Endothelial cell (in vitro differentiated cells): ENCODE results near the gene HIVEP2. TPM values are rescaled to one million over a fixed set of nuclear protein-coding genes. Genes with fewer than 3 reads are reported as not detected.
A peak's percentile ranks its signal among the peaks of the same experiment; 100 is the strongest.

Experiments used
- DNase-seq: peaks from one replicate; pipeline ENCODE4 v3.0.0; 2021; ENCODE audit warnings: low spot score
- H3K27ac Mint-ChIP-seq: one replicate; pipeline ENCODE4 v1.8.0; 2021; ENCODE audit warnings: mixed read lengths, inconsistent platforms; ENCODE audit not compliant: unreplicated experiment
- H3K27me3 Mint-ChIP-seq: one replicate; pipeline ENCODE4 v1.8.0; 2021; ENCODE audit warnings: mild to moderate bottlenecking, moderate library complexity, mixed read lengths, inconsistent platforms; ENCODE audit not compliant: unreplicated experiment
- H3K36me3 Mint-ChIP-seq: one replicate; pipeline ENCODE4 v1.8.0; 2021; ENCODE audit warnings: mild to moderate bottlenecking, low read depth, mixed read lengths, inconsistent platforms; ENCODE audit not compliant: unreplicated experiment
- H3K4me1 Mint-ChIP-seq: one replicate; pipeline ENCODE4 v1.8.0; 2021; ENCODE audit warnings: mild to moderate bottlenecking, mixed read lengths, inconsistent platforms; ENCODE audit not compliant: unreplicated experiment
- H3K4me3 Mint-ChIP-seq: one replicate; pipeline ENCODE4 v1.8.0; 2021; ENCODE audit warnings: mild to moderate bottlenecking, mixed read lengths, inconsistent platforms; ENCODE audit not compliant: unreplicated experiment
- H3K9me3 Mint-ChIP-seq: one replicate; pipeline ENCODE4 v1.8.0; 2021; ENCODE audit warnings: mixed read lengths, inconsistent platforms; ENCODE audit not compliant: unreplicated experiment
- total RNA-seq: library from RNA; stranded (reverse); fragmentation: NEBNext Ultra II Directional; extraction: Animal tissue kit (Norgen Biotek cat#: 25700); gene quantifications from one replicate; pipeline ENCODE4 v1.2.1, GENCODE V29; 2021; ENCODE audit not compliant: unreplicated experiment
- TF ChIP-seq, protein P1 (sequence below): fragments of 200-600 bp; sonication (generic); IDR thresholded peaks from one replicate; pipeline ENCODE4 v1.5.0; 2021; ENCODE audit warnings: antibody characterized with exemption; ENCODE audit not compliant: unreplicated experiment

The HIVEP2 gene
- total RNA-seq, 1 donor from 2014 or later: 15.6 TPM

DNA sequence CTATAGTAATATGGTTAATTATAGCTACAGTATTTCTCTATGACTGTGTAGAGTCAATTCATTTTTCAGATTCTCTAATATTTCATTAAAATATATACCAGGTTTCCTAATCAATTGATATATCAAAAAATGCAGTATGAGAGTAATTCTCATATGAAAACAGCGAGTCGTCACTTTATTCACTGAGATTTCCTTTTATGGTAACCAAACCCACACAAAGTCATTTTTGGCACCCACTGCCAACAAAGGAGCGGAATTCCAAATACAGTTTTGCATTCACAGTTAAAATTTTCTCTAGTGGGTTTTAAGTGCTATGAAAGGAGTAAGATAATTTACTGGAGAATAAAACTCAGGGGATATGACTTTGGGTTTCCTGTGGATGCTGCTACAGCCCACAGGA is 163.8 kb downstream of the HIVEP2 start:
- TF ChIP-seq, protein P1, sequence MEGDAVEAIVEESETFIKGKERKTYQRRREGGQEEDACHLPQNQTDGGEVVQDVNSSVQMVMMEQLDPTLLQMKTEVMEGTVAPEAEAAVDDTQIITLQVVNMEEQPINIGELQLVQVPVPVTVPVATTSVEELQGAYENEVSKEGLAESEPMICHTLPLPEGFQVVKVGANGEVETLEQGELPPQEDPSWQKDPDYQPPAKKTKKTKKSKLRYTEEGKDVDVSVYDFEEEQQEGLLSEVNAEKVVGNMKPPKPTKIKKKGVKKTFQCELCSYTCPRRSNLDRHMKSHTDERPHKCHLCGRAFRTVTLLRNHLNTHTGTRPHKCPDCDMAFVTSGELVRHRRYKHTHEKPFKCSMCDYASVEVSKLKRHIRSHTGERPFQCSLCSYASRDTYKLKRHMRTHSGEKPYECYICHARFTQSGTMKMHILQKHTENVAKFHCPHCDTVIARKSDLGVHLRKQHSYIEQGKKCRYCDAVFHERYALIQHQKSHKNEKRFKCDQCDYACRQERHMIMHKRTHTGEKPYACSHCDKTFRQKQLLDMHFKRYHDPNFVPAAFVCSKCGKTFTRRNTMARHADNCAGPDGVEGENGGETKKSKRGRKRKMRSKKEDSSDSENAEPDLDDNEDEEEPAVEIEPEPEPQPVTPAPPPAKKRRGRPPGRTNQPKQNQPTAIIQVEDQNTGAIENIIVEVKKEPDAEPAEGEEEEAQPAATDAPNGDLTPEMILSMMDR: no peak
- no peak overlapping the region for H3K27ac Mint-ChIP-seq
- no peaks in the 10 kb centered on the region for H3K9me3 Mint-ChIP-seq
- peaks cover 3% of the 10 kb centered on the region for H3K4me1 Mint-ChIP-seq
- H3K4me3 Mint-ChIP-seq: no peak overlapping the region
- no peak for DNase-seq
- no peaks in the 10 kb centered on the region for H3K36me3 Mint-ChIP-seq
- no peaks in the 10 kb centered on the region for H3K27me3 Mint-ChIP-seq

DNA sequence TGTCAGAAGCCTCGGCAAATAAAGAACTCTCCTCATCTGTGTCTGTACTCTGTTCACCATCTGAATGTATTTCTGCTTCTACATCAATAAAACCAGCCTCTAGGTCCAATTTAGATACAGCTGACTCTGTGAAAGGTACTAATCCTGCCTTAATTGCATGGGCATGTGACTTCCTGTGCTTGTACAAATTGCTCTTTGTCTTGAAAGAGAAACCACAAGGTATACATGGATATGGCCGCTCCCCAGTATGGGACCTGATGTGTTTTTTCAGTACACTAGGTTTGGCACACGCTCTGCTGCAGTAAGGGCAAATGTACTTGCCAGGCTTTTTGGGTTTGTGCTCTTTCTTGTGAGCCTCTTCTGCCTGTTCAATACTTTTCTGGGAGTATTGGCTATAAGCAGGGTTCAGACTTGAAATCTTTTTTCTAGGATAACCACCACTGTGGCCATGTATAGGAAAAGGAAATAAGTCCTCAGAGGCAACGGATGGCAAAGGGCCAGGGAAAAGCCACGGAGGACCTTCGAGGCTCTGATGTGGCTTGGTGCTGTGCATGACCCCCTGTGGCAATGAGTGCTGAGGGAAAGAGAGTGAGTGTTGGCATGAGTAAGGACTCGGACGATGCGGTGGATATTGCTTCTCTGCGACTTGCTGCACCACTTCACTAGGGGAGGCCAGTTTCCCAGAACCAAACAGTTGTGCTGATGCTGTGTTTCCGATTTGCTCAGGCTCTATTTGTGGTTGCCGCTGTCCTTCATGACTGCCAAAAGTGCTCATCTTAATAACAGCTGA is 170.9 kb downstream of the HIVEP2 start:
- Mint-ChIP-seq H3K4me1 (peaks cover 2% of the 10 kb centered on the region), H3K9me3 (no peaks in the 10 kb centered on the region), H3K27me3 (peaks cover 9% of the 10 kb centered on the region), H3K36me3 (peaks cover 52% of the 10 kb centered on the region), H3K27ac (no peak overlapping the region), H3K4me3 (peak overlapping the region; percentile 24)
- TF ChIP-seq, protein P1: no peak
- no peak for DNase-seq

DNA sequence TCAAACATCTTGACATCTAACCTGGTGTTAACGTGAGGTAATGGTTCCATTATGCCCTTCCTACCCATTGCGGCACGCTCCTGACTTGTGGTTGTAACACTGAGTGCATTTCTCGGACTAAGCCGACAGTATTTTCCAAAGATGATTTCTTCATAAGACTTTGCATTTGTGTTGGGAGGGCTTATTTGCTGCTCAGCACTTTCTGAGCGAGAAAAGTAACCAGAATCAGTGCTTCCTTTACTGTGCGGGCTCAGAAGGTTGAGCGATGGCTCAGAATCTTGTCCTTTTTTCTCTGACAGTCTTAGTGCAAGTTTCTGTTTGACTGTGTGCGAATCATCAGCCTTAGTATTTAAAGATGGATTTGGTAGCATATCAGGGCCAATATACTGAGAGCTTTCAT is 171.7 kb downstream of the HIVEP2 start:
- H3K9me3 Mint-ChIP-seq: no peaks in the 10 kb centered on the region
- TF ChIP-seq, protein P1: no peak

DNA sequence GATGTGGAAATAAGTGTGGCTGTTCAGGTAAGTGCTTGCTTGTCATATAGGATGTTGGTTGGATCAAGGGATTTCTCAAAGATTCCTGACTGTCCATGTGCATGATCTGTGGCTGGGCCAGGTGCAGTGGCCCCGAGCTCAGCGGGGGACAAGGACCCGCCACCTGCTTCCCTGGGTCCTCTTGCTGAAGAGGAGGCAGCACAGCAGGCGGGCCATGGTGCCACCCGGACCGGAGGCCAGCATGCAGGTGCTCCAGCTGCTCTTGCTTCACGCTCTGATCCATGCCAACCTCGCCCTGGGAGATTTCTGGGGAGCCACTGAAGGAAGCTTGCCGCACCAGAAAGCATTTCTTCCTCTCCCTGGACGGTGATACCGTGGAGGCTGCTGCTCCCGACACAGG is 173.8 kb downstream of the HIVEP2 start:
- no peak for DNase-seq
- peaks cover 52% of the 10 kb centered on the region for H3K36me3 Mint-ChIP-seq
- H3K27ac Mint-ChIP-seq: no peak overlapping the region
- H3K4me1 Mint-ChIP-seq: peaks cover 2% of the 10 kb centered on the region
- H3K4me3 Mint-ChIP-seq: peak overlapping the region; percentile 18
- no peaks in the 10 kb centered on the region for H3K9me3 Mint-ChIP-seq
- H3K27me3 Mint-ChIP-seq: peaks cover 10% of the 10 kb centered on the region
- TF ChIP-seq, protein P1: no peak

More for the DNA sequence above, 171.7 kb downstream of the HIVEP2 start:
- peaks cover 9% of the 10 kb centered on the region for H3K27me3 Mint-ChIP-seq
- H3K27ac Mint-ChIP-seq: no peak overlapping the region
- H3K4me3 Mint-ChIP-seq: peak overlapping the region; percentile 56
- DNase-seq: no peak
- H3K4me1 Mint-ChIP-seq: peaks cover 2% of the 10 kb centered on the region
- peaks cover 52% of the 10 kb centered on the region for H3K36me3 Mint-ChIP-seq

DNA sequence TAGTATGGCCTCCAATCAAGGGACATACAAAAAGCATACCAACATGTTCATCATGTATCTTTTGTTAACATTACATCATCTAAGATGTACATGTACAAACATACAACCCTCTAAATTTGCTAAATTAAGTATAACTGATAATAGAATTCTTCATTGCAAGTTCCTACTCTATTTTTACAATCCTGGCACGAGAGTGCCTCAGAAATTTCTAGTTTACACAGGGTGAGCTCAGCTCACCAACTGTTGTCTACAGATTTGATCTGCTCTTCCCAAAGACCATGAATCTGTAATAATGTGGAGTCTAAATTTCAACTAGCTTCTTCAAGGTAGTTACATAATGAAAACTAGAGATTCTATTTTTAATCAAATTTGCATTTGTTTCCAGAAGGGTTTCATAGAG is 179.7 kb downstream of the HIVEP2 start:
- no peak for DNase-seq
- Mint-ChIP-seq H3K9me3 (no peaks in the 10 kb centered on the region), H3K4me1 (no peaks in the 10 kb centered on the region), H3K36me3 (peaks cover 16% of the 10 kb centered on the region), H3K4me3 (no peak overlapping the region), H3K27ac (no peak overlapping the region), H3K27me3 (peaks cover 6% of the 10 kb centered on the region)
- TF ChIP-seq, protein P1: no peak
